OCI-LY3 (cell line): Measurements from ENCODE around the gene MOV10.

Experiments used
- CTCF ChIP-seq: fragments of 200-600, 300-600 bp; sonication (generic); IDR thresholded peaks from 2 replicates; pipeline ENCODE4 v1.5.1; 2014; ENCODE audit warnings: antibody characterized with exemption, low read length, low read depth
- EZH2phosphoT487 ChIP-seq: fragments of 200-600 bp; shearing (Covaris generic); IDR thresholded peaks from 2 replicates; pipeline ENCODE4 v1.6.1; 2018; ENCODE audit warnings: antibody characterized with exemption, mixed run types, low read depth

- TF ChIP-seq CTCF, result no peak
- TF ChIP-seq EZH2phosphoT487, result no peak
Observed at GRCh38 chr1:112706505-112707220, 32.2 kb downstream of the MOV10 start, which contains the start of gene RHOC.
